GM19467 (cell line): ENCODE results near the gene BPIFB6.
"Not testable (repeated sequence)": the region's sequence is repeated elsewhere in the genome, so short reads cannot be mapped to it uniquely, and the experiment has no call there.

Experiments
- ATAC-seq: cut with Tn5 transposase; IDR thresholded peaks from one replicate; pipeline ENCODE4 v1.9.1; 2021; ENCODE audit warnings: mild to moderate bottlenecking, moderate library complexity; ENCODE audit not compliant: unreplicated experiment

BPIFB6 gene

GRCh38 chr20:33027769-33028751, 3.4 kb upstream of the BPIFB6 start:
- ATAC-seq = no peak

GRCh38 chr20:33028875-33029274, 2.6 kb upstream of the BPIFB6 start:
- no peak for ATAC-seq

DNA sequence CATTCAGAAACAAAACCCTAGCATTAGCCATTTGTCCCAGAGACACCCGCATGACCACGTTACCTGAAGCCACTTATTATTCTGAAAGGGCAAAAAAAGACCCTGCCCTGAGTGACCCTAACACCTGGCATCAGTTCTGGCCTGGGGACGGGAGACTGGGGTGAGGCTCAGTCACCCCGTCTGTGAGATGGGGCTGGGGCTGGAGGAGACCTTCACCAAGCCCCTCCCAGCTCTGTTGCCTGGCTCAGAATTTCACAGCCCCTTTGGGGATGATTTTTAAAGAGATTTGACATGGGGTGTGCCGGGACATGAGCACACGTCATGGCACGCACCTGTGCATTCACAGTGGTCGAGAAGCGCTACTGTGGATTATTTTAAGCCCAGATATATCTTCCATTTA, 1.4 kb upstream of the BPIFB6 start:
- ATAC-seq = no peak

DNA sequence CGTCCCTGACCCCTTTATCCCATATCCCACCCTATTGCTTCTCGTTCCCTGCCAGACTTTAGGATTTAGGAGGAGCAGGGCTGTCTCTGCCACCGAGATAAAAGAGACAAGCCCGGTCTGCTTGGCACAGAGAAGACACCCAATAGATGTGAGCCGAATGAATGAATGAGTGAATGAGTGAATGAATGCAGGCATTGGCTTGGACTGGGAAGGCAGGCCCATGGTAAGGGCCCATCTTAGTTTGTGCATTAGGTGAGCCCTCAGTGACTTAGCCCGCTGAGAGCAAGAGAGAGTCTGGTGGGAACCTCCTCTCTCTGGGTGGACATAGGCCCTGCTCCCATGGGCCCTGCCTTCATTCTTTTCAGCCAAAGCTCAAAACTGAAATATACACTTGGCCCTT, 879 bp upstream of the BPIFB6 start:
- ATAC-seq = no peak

DNA sequence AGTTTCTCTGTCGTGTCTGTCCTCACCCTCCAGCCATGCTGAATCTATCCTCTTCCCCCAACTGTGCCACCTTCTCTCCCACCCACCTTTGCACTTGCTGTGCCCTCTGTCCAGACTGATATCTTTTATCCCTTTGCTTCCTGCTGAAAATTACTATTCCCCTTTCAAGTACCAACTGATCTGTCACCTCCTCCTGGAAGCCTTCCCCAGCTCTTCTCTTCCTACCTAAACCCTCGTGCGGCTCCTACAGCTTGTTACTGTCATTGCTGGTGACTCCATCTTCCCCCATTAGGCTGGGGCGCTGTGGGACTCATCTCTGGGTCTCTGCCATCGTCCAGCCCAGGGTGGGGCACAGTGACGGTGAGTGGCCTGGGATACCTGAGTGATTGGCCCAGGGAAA, 1.1 kb downstream of the BPIFB6 start:
- ATAC-seq = no peak

DNA sequence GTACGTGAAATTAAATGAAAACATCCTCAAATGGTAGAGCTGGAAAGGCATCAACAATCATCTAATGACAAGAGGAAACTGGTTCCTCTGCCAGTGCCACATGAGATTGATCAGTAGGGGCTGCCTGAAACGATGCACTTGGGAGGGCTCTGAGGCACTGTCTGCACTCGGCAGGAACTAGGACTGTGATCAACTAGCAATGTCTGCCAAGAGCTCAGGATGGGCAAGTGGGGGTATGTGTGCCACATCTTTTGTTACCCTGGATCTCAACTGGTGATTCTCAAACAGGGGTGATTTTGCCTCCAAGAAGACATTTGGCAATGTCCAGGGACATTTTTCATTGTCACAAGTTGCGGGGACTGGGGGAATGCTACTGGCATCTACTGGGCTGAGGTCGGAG, 1.9 kb downstream of the BPIFB6 start:
- no peak for ATAC-seq

DNA sequence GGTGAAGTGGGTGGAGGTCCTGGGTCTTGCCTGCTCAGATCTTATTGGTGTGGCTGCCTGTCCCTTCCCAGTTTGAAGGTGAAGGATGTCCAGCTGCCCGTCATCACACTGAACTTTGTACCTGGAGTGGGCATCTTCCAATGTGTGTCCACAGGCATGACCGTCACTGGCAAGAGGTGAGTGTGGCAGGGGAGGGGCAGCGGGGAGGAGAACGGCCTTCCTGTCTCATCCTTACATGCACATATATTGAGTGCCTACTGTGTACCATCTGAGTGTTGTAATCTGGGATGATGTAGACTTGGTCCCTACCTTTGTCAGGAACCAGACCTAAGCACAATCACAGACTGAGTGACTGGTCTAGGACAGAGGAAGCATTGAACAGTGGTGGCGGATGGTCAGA, 2.7 kb downstream of the BPIFB6 start:
- ATAC-seq = no peak

DNA sequence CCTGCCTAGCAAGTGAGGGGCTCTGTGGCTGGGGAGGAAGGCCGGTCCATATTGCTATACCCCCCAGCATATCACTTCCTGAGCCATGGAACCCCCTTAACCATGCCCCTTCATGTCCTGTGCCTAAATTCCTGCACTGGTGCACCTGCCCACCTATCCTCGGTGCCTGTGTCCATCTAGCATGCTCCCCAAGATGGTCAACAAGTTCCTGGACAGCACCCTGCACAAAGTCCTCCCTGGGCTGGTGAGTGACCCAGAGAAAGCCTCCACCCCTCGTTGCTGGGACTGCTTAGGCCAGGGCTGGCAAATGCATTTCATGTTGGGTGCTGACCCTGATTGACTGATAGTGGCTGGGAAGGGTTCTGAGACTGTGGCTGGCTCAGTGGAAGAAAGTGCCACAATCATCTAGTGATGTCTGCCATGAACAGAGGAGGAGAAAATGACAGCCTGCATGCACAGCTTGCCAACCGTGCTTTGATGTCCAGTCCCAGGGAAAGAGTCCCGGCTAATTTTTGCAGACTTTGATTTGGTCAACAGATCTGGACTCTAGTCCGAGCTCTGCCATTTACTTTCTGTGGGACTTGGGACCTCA, 3.5 kb downstream of the BPIFB6 start:
- ATAC-seq = no peak

DNA sequence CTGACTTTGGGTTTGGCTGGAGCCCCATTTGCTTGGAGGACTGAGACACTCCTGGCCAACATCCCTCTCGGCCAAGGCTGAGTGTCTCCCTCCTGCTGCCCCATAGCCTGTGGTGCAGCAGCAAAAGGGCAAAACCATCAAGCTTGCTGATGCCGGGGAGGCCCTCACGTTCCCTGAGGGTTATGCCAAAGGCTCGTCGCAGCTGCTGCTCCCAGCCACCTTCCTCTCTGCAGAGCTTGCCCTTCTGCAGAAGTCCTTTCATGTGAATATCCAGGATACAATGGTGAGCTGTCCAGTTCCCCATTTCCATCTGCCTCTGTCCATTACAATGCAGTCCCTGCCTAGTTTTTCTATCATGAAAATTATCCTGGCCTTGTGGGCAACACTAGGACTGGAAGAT, 6.0 kb downstream of the BPIFB6 start:
- no peak for ATAC-seq

- no peak for ATAC-seq
Observed at GRCh38 chr20:33038243-33038642, 6.8 kb downstream of the BPIFB6 start.

DNA sequence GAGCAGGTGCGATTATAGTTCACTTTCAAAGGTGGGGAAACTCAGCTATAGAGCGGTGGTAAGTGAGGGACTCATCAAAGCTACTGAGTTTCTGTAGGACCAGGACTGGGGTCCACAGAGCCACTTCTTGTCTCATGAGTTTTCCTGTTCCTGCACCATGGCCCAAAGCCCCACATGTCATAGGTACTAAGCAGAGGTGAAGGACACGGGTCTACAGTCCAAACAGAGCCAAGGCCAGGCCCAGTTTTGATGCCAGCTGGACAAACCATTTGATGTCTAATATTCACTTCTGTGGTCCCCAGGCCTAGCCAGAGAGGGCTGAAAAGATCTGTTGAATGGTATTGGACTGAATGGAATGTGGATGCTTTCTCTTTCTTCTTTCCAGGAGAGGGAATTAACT, 11.0 kb downstream of the BPIFB6 start:
- no peak for ATAC-seq

DNA sequence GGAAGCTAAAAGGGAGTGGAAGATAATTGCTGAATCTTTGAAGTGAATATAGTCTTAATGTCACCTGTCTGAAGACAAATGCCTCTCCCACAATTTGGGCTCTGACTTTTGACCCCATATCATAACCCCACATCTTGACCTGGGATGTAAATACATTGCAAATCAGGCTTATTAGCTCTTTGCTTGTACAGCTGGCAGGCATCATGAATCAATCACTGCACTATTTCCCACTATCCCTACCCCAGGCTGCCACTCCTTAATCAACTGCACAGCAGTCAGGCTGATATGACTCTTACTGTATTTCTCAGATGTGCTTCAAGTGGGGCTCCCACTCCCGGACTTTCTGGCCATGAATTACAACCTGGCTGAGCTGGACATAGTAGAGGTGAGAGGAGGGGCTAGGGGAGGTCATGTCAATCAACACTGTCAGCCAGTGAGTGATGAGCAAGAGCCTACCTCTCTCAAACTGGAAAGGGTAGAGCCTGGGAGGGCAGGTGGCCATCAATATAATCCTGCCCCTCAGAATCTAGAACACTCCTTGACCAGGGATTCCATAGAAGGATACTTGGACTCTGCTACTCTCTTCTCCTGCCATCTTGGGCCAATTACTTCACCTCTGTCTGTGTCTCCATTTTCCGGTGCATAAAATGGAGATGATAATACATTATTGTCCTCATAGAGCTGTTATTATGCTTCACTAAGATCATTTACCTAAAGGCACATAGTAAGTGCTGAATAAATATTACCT, 11.7 kb downstream of the BPIFB6 start:
- no peak for ATAC-seq

GRCh38 chr20:33043731-33044181, 12.3 kb downstream of the BPIFB6 start:
- no peak for ATAC-seq

DNA sequence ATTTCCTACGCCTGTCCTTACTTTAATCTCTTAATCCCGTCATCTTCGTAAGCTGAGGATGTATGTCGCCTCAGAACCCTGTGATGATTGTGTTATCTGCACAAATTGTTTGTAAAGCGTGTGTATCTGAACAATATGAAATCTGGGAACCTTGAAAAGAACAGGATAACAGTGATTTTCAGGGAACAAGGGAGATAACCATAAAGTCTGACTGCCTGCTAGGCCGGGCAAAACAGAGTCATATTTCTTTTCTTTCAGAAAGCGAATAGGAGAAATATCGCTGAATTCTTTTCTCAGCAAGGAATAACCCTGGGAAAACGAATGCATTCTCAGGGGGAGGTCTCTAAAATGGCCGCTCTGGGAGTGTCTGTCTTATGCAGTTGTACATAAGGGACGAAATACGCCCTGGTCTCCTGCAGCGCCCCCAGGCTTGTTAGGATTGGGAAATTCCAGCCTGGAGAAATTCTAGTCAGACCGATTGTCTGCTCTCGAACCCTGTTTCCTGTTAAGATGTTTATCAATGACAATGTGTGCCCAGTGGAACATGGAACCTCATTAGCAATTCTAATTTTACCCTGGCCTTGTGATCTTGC, 13.8 kb downstream of the BPIFB6 start:
- not testable (repeated sequence) for ATAC-seq

- ATAC-seq = no peak
Observed at GRCh38 chr20:33046412-33046811, 15.0 kb downstream of the BPIFB6 start.

DNA sequence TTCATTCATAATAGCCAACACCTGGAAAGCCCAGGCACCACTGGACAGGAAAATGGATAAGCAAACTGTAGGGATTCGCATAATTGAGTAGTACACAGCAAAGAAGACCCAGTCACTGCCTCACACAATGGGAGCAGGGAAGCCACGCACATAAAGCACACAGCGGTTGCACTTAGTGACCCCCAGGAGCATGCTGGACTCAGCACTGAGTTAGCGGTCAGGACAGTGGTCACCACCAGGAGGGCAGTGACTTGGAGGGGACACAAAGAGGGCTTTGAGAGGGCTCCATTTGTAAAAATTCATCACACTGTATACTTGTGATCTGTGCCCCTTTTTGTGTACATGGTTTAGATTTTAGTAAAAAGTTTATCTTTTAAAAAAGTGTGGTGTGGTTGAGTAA, 19.9 kb downstream of the BPIFB6 start:
- no peak for ATAC-seq

DNA sequence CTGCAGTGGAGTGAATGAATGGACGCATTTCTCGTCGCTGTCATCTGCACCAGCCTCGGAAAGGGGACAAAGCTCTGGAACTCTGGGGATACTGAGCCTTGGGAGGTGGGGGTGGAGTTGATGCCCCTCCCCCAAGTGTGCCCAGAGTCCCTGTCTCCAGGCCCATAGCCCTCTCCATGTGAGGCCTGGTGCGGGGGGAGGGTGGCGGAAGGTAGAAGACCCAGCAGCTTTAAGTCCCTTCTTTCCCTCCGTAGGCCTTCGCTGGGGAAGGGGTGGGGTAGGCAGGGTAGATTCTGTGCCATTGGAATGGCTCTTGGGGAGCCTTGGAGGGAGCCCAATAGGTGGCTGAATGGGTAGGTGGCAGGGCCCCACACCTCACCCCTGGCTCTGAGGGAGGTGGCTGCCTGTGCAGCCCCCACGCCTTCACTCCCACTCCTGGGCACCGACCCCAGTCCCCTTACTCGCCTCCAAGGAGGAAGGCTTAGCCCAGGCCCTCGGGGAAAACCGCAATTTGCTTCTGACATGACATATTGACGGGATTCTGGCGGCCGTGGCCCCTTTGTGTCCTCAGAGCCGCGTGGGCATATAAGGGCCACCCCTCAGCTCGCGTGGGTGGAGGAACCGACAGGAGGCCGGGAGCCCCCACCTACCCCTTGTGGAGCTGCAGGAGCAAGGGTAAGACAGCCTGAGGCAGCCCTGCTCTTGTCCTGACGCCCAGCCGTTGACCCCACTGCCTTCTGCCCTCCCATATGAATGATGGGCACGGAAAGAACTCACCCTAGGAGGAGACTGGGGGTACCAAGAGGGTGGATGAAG, 22.1 kb downstream of the BPIFB6 start, which contains the start of gene BPIFB3:
Gene BPIFB3 (plus strand): TSS at position 613 of the 816 bp plus-strand sequence. CDS start 1,533 bp downstream, outside the sequence.
- no peak for ATAC-seq

DNA sequence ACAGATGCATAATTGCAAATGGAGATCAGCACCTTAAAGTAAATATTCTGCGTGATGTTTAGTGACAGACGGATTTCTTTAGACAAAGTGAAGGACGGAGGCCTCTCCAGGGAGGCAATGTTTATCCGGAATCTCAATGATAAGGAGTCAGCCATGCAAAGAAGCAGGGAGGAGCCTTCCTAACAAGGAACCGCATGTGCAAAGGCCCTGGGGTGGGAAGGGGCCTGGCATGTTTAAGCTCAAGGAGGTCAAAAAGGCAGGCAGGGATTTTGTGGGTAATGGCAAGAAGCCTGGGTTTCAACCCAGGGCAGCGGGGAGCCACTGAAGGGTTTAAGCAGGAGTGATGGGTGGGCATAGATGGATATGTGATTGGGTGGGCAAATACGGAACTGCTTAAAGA, 22.9 kb downstream of the BPIFB6 start:
- ATAC-seq = no peak

- ATAC-seq = no peak
Observed at GRCh38 chr20:33054791-33055190, 23.3 kb downstream of the BPIFB6 start.

GRCh38 chr20:33059136-33059535, 27.7 kb downstream of the BPIFB6 start:
- no peak for ATAC-seq
